ENCODE results near the gene MAS1L. TPM values are rescaled to one million over a fixed set of nuclear protein-coding genes. Genes with fewer than 3 reads are reported as not detected.

The MAS1L gene
- total RNA-seq, 1 donor from 2014 or later, result not detected

Other genes starting within 250 kb of the MAS1L start
- gene OR14J1, start 186.3 kb downstream of the MAS1L start, total RNA-seq (ENCODE audit: unreplicated experiment), result not detected
- gene OR5V1, start 119.1 kb downstream of the MAS1L start, total RNA-seq (ENCODE audit: unreplicated experiment), result not detected
- not detected for gene OR12D3, start 112.7 kb downstream of the MAS1L start, total RNA-seq (ENCODE audit: unreplicated experiment)
- not detected for gene OR12D2, start 92.3 kb downstream of the MAS1L start, total RNA-seq (ENCODE audit: unreplicated experiment)
- gene OR12D1, start 73.0 kb downstream of the MAS1L start, total RNA-seq (ENCODE audit: unreplicated experiment), result not detected
- gene OR10C1, start 48.6 kb downstream of the MAS1L start, total RNA-seq (ENCODE audit: unreplicated experiment), result not detected
- not detected for gene OR11A1, start 30.9 kb downstream of the MAS1L start, total RNA-seq (ENCODE audit: unreplicated experiment)
- not detected for gene OR2H1, start 30.8 kb downstream of the MAS1L start, total RNA-seq (ENCODE audit: unreplicated experiment)
- gene UBD, start 71.8 kb upstream of the MAS1L start, total RNA-seq (ENCODE audit: unreplicated experiment), result not detected
- not detected for gene OR2H2, start 97.2 kb upstream of the MAS1L start, total RNA-seq (ENCODE audit: unreplicated experiment)
- gene GABBR1, start 145.2 kb upstream of the MAS1L start, total RNA-seq (ENCODE audit: unreplicated experiment), result 158 TPM
- gene MOG, start 169.1 kb upstream of the MAS1L start, total RNA-seq (ENCODE audit: unreplicated experiment), result not detected
- gene ZFP57, start 193.2 kb upstream of the MAS1L start, total RNA-seq (ENCODE audit: unreplicated experiment), result not detected
- 1.9 TPM for gene HLA-F, start 235.5 kb upstream of the MAS1L start, total RNA-seq (ENCODE audit: unreplicated experiment)

Measured in glutamatergic neuron (in vitro differentiated cells).